Fibroblast of peridontal ligament (primary cell): ENCODE results near the gene APOL2.
A peak's percentile ranks its signal among the peaks of the same experiment; 100 is the strongest.
"Not testable (repeated sequence)": the region's sequence is repeated elsewhere in the genome, so short reads cannot be mapped to it uniquely, and the experiment has no call there.

Source experiments
- DNase-seq: peaks from one replicate; pipeline ENCODE4 v3.0.0-alpha.2; 2010; ENCODE audit errors: extremely low read depth

The APOL2 gene

DNA sequence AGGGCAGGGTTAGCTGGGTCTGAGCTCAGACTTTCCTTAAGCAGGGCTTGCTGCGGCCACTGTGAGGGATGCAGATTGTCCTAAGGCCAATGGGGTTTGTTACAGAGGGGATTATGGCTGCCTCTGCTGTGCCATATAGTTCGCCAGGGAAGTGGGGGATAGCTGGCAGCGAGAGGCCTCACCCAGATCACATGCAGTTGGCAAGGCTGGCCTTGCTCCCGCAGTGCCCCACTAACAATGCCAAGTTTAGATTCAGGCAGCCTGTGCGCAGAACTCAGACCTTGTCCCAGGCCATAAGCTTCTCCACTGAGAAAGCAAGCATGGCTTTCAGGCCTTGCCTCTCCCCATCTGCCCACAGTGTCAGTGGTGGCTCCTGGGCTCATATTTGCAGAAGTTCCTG, 4.7 kb upstream of the APOL2 start:
- DNase-seq = no peak

DNA sequence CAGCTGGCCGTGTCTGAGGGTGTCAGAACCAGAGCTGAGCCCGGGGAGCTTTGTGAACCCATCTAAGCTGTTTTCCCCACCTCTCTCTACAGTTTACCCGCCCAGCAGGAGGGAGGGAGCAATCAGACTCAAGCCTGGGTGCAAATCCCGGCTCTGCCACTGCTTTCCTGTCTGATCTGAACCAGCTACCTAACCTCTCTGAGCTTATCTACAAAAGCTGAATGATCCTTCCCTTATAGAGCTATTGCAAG, 252 bp downstream of the APOL2 start:
- no peak for DNase-seq

DNA sequence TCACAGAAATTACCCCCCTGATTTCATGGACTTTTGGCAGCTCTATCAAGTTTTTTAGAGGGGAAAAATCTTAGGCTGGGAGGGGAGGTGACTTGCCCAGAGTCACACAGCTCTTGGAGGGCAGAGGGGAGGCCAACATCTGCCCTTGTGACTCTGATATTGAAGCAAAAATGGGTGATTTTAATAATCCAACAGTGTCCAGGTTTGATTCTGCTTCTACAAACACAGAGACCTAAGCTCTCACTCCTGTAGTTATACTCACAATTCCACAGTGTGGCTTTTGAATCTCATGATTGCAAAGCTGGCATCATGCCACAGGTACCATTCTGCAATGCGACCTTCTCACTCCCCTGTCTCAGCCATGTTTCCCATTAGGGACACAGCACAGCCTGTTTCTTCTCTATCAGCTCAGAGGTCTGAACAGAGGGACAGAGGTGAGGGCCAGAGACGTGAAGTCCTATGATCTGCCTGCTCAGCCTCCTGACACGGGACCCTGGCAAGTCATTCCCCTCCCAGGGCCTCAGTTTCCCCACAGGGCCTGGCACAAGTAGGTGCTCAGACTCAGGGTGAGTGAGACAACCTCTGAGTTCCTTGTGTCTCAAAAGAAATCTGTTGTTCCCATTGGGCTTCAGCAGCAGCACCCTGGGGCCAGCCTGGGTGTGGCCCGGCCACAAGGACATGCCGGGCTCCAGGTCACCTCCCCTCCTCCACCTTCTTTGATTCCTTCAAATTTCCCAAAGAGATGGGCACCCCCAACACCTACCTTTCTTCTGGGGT, 766 bp downstream of the APOL2 start:
- DNase-seq = no peak

DNA sequence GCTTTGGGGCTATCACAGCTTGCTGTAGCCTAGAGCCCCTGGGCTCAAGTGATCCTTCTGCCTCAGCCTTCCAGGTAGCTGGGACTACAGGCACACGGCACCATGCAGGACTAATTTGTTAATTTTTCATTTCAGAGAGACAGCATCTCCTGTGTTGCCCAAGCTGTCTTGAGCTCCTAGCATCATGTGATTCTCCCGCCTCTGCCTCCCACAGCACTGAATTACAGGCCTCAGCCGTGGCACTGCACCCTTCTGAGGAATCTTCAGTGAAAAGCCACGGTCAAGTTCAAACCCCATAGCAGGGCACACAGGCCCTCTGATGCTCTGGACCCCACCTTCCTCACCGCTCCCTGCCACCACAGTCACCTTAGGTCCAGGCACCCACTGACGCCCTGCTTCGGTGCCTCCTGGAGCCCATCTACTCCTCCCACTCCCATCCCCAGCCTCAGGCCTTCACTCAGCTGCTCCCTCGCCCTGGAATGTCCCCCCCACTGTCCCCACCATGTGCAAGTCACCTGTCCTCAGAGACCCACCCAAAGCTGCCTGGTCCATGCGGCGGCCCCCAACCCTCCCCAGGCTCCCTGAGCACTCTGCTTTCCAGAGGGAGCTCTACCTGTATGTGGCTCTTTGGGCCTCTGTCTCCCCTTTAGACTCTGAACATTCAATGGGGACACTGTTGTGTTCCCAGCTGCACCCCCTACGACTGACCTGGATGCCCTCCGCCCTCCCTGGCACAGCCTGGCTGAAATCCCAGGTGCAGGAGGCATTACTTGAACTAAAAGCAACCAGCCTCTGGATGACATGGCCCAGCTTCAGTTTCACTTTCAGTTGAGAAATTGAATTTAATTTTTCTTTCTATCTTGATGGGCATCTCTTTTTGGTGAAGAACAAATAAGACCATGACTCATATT, 1.6 kb downstream of the APOL2 start:
- DNase-seq = peak; percentile 44

DNA sequence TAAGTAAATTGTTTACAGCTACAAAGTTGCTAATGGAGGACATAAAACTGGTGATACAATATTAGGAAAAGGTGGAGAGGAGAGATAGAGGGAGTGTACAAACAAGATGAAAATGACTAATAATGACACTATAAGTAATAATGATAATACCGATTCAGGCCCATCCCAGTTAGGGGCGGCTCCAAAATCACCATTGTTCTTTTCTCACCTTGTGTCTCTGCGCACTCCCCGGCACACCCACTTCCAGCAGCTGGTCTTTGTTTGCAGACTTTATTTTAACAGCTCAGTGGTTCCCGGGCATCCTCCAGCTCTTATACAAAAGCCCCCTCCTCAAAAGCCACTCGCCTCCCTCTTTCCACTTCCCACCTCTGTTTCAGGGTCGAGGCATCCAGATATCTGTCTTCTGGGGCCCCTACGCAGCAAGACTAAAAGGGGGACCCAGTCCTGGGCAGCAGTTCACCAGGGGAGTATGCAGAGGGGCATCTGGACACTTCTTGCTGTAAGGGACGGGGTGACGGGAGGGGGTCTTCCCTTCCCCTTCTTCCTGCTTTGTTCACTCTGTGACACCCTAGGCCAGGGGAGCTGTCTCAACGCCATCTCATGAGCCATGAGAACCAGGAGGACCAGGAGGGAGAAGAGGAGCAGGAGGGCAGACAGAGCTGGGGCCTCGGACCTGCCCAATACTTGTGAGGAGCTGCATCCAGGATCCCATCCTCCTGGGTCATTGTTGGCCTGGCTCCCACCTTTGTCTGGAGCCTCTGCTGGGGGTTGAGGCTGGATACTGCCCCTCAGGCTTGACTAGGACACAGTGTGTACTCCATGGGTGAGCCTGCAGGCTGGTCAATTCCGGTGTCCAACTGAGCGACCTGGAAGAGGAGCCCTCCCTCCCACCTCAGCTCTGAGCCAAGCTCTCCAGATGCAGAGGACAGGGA, 2.7 kb downstream of the APOL2 start:
- DNase-seq = no peak

DNA sequence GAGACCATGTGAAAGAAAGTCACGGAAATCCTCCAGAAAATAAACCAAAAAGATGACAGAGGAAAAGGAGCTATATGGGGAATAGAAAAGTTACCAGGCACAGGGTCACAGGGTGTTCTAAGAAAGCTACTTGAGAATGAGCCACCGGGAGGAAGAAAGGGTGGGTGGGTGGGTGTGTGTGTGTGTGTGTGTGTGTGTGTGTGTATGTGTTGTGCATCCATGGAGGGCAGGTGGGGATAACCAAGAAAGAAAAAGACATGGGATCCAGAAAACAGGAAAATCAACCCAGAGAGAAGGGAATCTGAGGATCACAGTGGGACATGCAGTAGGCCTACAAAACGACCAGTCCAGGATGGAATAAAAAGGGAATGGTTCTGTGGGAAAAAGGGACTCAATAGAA, 3.7 kb downstream of the APOL2 start:
- no peak for DNase-seq

DNA sequence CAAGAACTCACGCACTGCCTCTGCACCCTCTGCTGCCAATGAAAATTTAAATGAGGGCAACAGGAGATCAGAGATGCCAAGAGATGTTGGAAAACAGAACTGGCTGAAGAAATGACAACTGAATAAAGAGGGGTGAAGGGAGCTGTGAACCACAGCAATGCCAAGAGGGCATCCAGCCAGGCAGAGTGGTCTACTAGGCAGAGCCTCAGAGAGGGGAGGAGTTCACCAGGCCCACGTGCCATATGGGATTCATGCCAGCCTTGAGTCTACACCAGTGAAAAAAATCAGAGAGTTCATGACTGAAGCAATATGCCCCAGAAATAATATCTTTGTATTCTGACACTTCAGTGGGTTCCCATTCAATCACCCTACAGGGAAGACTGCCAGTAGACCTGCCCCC, 4.4 kb downstream of the APOL2 start:
- DNase-seq = no peak

DNA sequence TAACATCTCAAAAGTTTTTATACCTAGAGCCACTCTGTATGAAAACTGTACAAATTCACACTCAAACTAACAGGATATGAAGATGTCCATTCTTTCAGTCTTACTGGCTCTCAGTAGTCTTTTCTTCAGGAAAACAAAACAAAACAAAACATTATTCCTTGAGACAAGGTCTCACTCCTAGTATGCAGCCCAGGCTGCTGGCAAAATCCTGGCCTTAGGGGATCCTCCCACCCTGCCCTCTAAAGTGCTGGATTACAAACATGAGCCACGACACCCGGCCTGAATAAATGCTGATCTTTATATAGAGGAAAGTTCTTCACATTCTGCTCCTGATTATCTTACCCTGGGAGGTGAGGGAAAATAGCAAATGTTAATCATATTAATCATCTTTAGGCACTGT, 5.1 kb downstream of the APOL2 start:
- DNase-seq = no peak

DNA sequence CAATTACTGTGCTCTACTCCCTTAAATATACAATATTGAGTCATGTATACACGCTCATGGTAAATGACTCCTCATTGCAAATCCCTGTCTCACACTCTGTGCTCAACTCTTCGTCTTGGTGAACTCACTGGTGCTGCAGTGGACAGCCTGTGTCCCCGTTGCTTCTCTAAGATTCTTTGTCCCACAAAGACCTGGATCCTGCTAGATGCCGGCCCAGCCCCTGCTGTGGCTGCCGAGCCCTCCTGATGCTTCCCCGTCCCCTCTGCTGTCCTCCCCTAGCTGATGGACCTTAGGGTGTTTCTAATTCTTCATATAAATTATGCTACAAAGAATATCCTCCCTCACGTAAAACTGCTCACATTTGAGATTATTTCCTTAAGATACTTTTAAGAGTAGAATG, 5.5 kb downstream of the APOL2 start:
- DNase-seq = no peak

DNA sequence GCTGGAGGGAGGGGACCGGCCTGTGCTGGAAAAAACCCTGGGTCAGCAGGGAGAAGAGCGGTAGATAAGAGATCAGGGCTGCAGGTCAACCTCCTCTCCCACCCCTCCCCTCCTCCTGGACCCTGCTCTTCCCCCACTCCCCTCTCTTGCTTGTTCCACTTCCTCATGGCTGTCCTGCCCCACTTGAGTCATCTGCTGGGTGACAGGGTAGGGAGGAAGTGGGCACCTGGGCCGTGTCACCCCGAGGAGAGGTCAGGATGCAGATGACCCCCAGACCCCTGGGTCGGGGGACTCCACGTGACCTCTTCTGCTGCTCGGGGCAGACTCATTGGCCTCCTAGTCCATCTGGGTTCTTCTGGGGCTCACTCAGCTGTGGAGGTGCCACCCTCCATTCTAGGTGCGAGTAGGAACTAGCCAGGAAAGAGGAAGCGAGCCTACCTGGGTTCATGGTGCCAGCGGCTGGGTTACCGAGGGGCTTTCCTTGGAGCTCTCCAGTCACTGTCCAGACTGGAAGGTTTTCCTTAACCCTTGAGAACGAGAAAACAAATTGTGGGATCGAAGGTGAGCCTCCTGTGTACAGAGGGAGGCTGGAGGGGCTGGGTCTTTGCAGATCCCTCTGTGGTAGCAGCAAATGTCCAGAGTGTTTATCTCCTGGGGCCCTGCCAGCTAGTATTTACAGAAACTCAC, 6.5 kb downstream of the APOL2 start:
- DNase-seq = no peak

DNA sequence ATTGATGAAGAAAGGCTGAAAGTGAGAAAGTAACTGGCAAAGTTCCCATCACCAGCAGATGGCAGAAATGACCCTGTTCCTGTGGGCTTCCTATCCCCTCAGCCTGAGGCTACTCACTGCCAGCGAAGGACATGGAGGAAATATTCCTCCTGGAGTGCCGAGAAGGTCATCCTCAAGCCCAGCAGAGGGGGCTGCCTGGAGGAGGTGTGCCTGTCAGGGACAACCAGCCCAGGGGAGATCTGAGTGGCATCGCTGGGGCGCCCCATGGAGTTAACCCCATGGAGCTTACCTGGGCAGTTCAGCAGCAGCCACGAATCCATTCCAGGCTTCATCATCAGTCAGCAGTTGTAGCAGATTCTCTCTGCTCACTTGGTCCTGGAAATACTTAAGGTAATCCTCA, 8.3 kb downstream of the APOL2 start:
- not testable (repeated sequence) for DNase-seq

DNA sequence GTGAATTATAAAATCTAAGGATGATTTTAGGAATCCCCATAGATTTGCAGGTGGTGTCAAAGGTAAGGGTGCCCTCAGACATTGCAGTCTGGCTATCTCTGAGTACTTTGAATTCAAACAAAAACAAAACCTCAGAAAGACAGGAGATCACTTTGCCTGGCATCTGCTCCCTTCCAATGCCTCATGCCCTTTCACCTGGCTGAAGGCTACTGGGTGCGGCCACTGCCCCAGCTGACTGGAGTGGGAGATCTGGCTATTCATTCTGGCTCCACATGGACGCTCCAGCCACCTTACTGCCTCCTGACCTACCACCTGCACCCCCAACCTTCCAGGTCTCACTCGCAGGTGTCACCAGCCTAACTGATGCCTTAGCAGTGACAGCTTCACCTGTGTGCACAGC, 9.7 kb downstream of the APOL2 start:
- not testable (repeated sequence) for DNase-seq

DNA sequence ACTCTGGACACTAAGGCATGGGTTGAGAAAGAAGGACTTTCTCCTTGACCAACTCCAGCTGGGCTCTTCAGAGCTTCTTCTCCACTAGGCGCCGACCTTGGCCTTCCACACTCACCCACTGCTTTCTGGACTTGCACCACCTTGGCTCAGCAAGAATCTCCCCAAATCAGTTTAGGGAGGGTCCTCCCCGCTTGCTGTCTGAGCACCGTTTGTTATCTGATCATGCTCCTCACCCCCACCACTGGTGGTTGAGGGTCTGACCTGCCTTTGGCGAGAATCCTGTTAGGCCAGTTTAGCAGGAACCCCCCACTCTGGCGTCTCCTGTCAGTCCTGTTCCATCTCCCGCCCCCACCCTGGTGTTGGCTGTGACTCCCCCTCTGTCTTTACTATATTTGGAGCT, 10.4 kb downstream of the APOL2 start:
- no peak for DNase-seq

DNA sequence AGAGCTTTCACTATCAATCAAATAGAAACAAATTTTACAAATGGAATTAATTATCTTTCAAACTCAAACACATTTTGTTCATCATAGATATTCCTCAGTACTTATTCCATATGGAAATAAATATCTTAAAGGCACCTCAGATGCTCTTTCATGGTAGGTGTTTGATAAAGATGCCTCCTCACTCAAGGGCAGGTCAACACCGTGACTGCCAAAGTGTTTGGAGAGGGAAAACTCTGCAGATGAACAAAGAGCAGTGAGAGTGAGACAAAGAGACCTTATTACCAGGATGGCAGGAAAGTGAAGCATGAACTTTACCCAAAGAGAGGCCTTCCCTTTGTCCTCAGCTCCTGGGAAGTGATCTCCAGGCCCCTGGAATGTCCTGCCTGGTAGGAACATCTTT, 11.0 kb downstream of the APOL2 start:
- DNase-seq = not testable (repeated sequence)

DNA sequence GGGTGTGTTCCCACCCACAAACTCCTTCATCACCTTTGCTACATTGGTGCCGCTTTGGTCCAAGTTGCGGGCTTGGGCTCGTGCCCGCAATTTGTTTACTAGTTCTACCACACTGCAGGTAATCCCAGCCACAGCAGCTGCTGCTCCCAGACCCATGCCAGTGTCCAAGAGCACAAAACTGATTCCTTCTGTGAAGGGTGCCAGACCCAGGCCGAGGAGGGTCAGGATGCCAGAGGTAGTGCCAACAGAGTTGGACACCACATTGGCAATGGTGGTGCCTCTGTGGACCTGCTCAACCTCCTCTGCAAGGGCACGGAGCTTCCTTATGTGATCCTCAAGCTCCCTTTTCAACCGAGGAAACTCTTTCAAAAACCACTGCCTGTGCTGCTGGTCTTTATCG, 11.5 kb downstream of the APOL2 start:
- no peak for DNase-seq

DNA sequence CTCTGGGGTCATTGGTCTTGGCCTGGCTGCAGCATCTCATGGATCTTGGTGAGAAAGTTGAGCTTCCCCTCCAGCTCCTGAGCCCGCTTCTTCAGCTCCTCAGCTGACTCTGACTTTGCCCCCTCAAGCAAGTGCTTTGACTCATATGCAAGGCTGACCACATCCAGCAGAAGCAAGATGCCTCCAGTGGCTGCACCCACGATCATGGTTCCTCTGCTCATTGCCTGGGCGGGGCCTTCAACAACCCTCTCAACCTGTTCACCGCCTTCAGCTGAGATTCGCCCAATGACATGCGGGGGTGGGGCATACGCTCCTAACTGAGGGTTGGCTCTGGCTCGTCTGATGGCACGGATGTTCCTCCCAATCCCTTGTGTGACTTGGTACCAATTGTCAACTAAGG, 11.9 kb downstream of the APOL2 start:
- DNase-seq = no peak

DNA sequence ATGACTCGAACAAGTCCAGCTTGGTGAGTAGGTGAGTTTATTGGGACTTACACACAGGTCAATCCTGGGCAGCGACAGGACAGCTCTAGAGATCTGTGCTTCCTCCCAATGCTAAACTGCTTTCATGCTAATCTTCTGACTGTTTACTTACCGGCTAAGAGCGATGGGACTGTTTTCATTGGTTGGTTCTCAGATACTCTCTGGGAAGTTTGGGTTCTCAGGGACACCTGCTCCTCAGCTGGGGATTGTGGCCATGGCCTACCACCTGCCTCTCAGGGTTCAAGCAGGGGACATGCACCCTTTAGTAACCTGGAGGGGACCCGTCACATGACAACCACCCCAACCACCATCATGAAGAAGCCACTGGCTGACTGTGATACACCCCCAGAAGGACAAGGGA, 13.1 kb downstream of the APOL2 start:
- no peak for DNase-seq

DNA sequence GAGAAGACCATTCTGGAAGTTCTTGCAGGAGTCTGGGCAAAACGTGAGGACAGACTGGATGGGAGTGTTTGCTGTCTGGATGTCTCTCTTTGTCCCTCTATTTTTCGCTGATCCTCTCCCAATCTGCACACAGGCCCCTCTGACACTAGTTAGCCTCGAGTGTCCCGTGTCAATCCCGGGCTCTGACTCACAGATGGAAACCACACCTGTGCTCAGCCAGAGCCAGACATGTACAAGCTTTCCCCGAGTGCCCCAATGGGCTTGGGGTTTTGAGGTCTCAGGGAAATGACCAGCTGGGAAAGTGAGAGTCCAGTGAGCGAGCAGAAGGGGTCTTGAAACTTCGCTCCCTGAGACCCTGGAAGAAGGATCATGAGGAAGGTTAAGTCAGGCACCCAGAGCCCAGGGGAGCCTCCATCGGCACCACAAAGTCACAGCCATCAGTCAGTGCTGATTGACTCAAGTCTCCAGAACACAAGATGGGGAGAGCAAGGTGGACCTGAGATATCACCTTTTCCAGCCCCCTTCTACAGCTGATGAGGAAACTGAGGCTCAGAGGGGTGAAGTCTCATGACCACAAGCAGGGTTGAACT, 13.9 kb downstream of the APOL2 start:
- DNase-seq = no peak

DNA sequence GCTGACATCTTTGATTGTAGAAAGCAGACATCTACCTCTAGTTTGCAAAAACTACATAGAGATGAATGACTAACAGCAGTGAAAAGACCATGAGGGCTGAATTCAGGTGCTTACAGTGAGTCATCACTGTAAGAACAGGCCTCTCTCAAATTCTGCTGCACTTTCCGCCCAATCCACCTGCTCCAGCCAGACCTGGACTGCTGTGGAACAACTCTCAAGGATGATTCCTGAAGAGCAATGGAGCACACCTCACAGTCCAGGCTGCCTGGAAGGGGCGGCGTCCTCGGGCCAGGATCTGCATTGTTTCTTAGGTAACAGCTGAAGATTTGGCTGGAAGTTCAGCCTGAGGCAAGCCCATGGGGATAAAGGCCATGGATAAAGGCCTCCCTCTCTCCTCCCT, 15.1 kb downstream of the APOL2 start:
- DNase-seq = no peak

DNA sequence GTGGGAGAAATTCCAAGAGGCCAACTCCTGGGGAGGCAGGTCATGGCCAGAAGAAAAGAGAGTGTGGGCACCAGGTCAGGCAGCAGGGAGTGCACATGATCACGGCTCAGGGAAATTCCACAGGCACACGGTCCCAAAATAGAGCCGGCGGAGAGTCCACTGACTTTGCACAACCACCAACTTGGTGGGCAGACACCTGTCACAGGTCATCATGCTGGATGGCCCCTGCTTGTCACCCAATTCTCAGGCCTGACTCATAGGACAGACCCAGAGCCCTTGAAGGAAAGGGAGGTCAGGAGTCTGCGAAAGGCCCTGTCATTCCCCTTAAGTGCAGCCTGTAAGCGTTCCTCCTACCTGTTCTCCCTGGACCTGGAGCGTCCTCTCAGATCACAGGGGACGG, 15.8 kb downstream of the APOL2 start:
- DNase-seq = no peak

DNA sequence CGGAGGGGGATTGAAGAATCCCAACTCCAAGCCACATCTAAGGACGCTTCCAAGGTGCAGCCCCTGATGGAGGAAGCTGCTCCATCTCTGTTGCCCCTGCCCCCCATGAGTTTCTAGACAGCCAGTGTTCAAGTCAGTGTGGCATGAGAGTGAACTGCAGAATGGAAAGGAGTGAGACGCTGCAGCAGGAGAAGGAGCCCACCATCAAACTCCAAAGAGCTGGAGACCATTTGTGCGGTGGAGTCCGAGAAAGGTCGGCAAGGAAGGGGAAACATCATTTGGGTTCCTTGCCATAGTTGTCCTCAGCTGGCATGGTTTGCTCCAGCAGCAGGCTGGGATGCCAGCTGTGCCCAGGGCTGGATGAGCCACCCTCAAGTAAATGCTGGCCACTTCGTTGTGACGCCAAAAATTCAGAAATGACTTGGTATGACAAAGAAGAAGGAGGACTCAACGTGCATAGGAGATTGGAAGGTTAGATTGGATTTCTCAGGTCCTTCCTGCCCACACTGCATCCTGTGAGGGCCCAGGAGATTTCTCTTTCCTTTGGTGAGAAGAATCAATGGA, 16.4 kb downstream of the APOL2 start:
- DNase-seq = no peak
